OCI-LY3 (cell line): ENCODE measurements around the gene IQGAP2.

Experiments used
- CTCF ChIP-seq: fragments of 200-600, 300-600 bp; sonication (generic); IDR thresholded peaks from 2 replicates; pipeline ENCODE4 v1.5.1; 2014; ENCODE audit warnings: antibody characterized with exemption, low read length, low read depth
- EZH2phosphoT487 ChIP-seq: fragments of 200-600 bp; shearing (Covaris generic); IDR thresholded peaks from 2 replicates; pipeline ENCODE4 v1.6.1; 2018; ENCODE audit warnings: antibody characterized with exemption, mixed run types, low read depth

- TF ChIP-seq CTCF (no peak), EZH2phosphoT487 (no peak)
Observed at GRCh38 chr5:76458486-76458830, 55.4 kb downstream of the IQGAP2 start.
